Esophagus muscularis mucosa (tissue), 4 donors: Measurements from ENCODE around the gene GAGE12J.
"Not testable (repeated sequence)": the region's sequence is repeated elsewhere in the genome, so short reads cannot be mapped to it uniquely, and the experiment has no call there.

Experiments used
- CTCF ChIP-seq, 3 experiments: fragments of 200-600 bp in 2 of 3; fragments of 450-650 bp in 1 of 3; sonication (generic) in 2 of 3; IDR thresholded peaks; one replicate each; pipeline ENCODE4 v1.5.1; 2017 to 2019; ENCODE audit warnings: antibody characterized with exemption in 3 of 3, mild to moderate bottlenecking in 2 of 3, moderate library complexity in 1 of 3
- EP300 ChIP-seq: sonication (generic); formaldehyde crosslinking; IDR thresholded peaks from one replicate; pipeline ENCODE4 v1.6.1; 2017; ENCODE audit warnings: antibody characterized with exemption
- POLR2A ChIP-seq: fragments of 450-650 bp; IDR thresholded peaks from one replicate; pipeline ENCODE4 v1.6.1; 2017; ENCODE audit warnings: antibody characterized with exemption, moderate library complexity, mild to moderate bottlenecking, low read depth
- POLR2AphosphoS5 ChIP-seq, 2 donors: sonication (generic); formaldehyde crosslinking; IDR thresholded peaks; one replicate each; pipeline ENCODE4 v1.6.1; 2017; ENCODE audit warnings: antibody characterized with exemption in 2 of 2

GRCh38 chrX:49345402-49345801 lies 23.6 kb downstream of the GAGE12J start:
- TF ChIP-seq CTCF (IDR thresholded peaks at IDR 0.05); POLR2A; POLR2AphosphoS5 (IDR thresholded peaks at IDR 0.05); EP300: not testable (repeated sequence)
